Skeletal muscle satellite cell (primary cell): Measurements from ENCODE around the gene C1QA.
"Not testable (repeated sequence)": the region's sequence is repeated elsewhere in the genome, so short reads cannot be mapped to it uniquely, and the experiment has no call there.

Experiments
- H3K27me3 ChIP-seq: 2 replicates; pipeline ENCODE4 v1.7.0; 2013; ENCODE audit warnings: low read length; ENCODE audit not compliant: control insufficient read depth, insufficient read depth
- H3K36me3 ChIP-seq: 2 replicates; pipeline ENCODE4 v1.7.0; 2013; ENCODE audit warnings: mild to moderate bottlenecking, control low read depth, low read length; ENCODE audit not compliant: insufficient read depth
- H3K4me1 ChIP-seq: 2 replicates; pipeline ENCODE4 v1.7.0; 2013; ENCODE audit warnings: low read length; ENCODE audit not compliant: control insufficient read depth, insufficient read depth
- H3K4me2 ChIP-seq: 2 replicates; pipeline ENCODE4 v1.7.0; 2013; ENCODE audit warnings: mild to moderate bottlenecking, low read length
- H3K4me3 ChIP-seq: 2 replicates; pipeline ENCODE4 v1.7.0; 2013; ENCODE audit warnings: low read length
- H3K9ac ChIP-seq: 2 replicates; pipeline ENCODE4 v1.7.0; 2013; ENCODE audit warnings: mild to moderate bottlenecking, low read depth, low read length, moderate library complexity
- H3K9me3 ChIP-seq: replicated peaks from 2 replicates; pipeline ENCODE4 v1.7.0; 2013; ENCODE audit warnings: mild to moderate bottlenecking, control low read depth, low read length

Gene C1QA

GRCh38 chr1:22665752-22666151 lies 29.3 kb downstream of the C1QA start:
- Histone ChIP-seq H3K4me2 (no peak overlapping the region), H3K9me3 (no peaks in the 10 kb centered on the region), H3K4me1 (no peaks in the 10 kb centered on the region), H3K27me3 (peaks cover 71% of the 10 kb centered on the region), H3K36me3 (no peaks in the 10 kb centered on the region), H3K9ac (no peak overlapping the region), H3K4me3 (no peak overlapping the region)

GRCh38 chr1:22666412-22666811 lies 30.0 kb downstream of the C1QA start:
- Histone ChIP-seq H3K4me1 (no peaks in the 10 kb centered on the region), H3K4me2 (no peak overlapping the region), H3K27me3 (peaks cover 74% of the 10 kb centered on the region), H3K4me3 (no peak overlapping the region), H3K9me3 (no peaks in the 10 kb centered on the region), H3K36me3 (no peaks in the 10 kb centered on the region), H3K9ac (no peak overlapping the region)

- H3K4me2 ChIP-seq, H3K4me3 ChIP-seq, H3K4me1 ChIP-seq, H3K36me3 ChIP-seq, H3K9me3 ChIP-seq, H3K9ac ChIP-seq: not testable (repeated sequence)
- peaks cover 85% of the 10 kb centered on the region for H3K27me3 ChIP-seq
These were observed 32.4 kb downstream of the C1QA start for GRCh38 chr1:22668840-22669239.

GRCh38 chr1:22670352-22670975 lies 34.0 kb downstream of the C1QA start:
- Histone ChIP-seq H3K4me2 (no peak overlapping the region), H3K27me3 (peaks cover 86% of the 10 kb centered on the region), H3K36me3 (no peaks in the 10 kb centered on the region), H3K9ac (no peak overlapping the region), H3K9me3 (no peaks in the 10 kb centered on the region), H3K4me1 (no peaks in the 10 kb centered on the region), H3K4me3 (no peak overlapping the region)

GRCh38 chr1:22671999-22672398 lies 35.6 kb downstream of the C1QA start:
- Histone ChIP-seq H3K27me3 (peaks cover 83% of the 10 kb centered on the region), H3K4me1 (no peaks in the 10 kb centered on the region), H3K4me3 (no peak overlapping the region), H3K9ac (no peak overlapping the region), H3K4me2 (no peak overlapping the region), H3K36me3 (no peaks in the 10 kb centered on the region), H3K9me3 (no peaks in the 10 kb centered on the region)

GRCh38 chr1:22673486-22674409 lies 37.3 kb downstream of the C1QA start:
- Histone ChIP-seq H3K36me3 (no peaks in the 10 kb centered on the region), H3K27me3 (peaks cover 69% of the 10 kb centered on the region), H3K9me3 (no peaks in the 10 kb centered on the region), H3K4me2 (no peak overlapping the region), H3K4me1 (no peaks in the 10 kb centered on the region), H3K9ac (no peak overlapping the region), H3K4me3 (no peak overlapping the region)

GRCh38 chr1:22674410-22674749 lies 38.0 kb downstream of the C1QA start:
- no peak overlapping the region for H3K4me3 ChIP-seq
- no peaks in the 10 kb centered on the region for H3K36me3 ChIP-seq
- peaks cover 64% of the 10 kb centered on the region for H3K27me3 ChIP-seq
- no peaks in the 10 kb centered on the region for H3K4me1 ChIP-seq
- no peaks in the 10 kb centered on the region for H3K9me3 ChIP-seq
- no peak overlapping the region for H3K9ac ChIP-seq
- H3K4me2 ChIP-seq, result no peak overlapping the region

GRCh38 chr1:22676151-22676550 lies 39.7 kb downstream of the C1QA start:
- not testable (repeated sequence) for H3K9me3 ChIP-seq, H3K4me2 ChIP-seq, H3K9ac ChIP-seq, H3K4me3 ChIP-seq, H3K4me1 ChIP-seq, H3K36me3 ChIP-seq
- peaks cover 62% of the 10 kb centered on the region for H3K27me3 ChIP-seq

GRCh38 chr1:22676916-22677583 lies 40.6 kb downstream of the C1QA start:
- H3K4me3 ChIP-seq, result no peak overlapping the region
- no peak overlapping the region for H3K9ac ChIP-seq
- no peaks in the 10 kb centered on the region for H3K36me3 ChIP-seq
- H3K27me3 ChIP-seq, result peaks cover 61% of the 10 kb centered on the region
- H3K4me1 ChIP-seq, result no peaks in the 10 kb centered on the region
- H3K4me2 ChIP-seq, result no peak overlapping the region
- H3K9me3 ChIP-seq, result no peaks in the 10 kb centered on the region

GRCh38 chr1:22677931-22678896 lies 41.8 kb downstream of the C1QA start:
- Histone ChIP-seq H3K4me2 (no peak overlapping the region), H3K9me3 (no peaks in the 10 kb centered on the region), H3K27me3 (peaks cover 60% of the 10 kb centered on the region), H3K36me3 (no peaks in the 10 kb centered on the region), H3K4me3 (no peak overlapping the region), H3K9ac (no peak overlapping the region), H3K4me1 (no peaks in the 10 kb centered on the region)

- H3K4me2 ChIP-seq, result no peak overlapping the region
- H3K4me1 ChIP-seq, result no peaks in the 10 kb centered on the region
- no peak overlapping the region for H3K4me3 ChIP-seq
- H3K27me3 ChIP-seq, result peaks cover 62% of the 10 kb centered on the region
- no peak overlapping the region for H3K9ac ChIP-seq
- H3K9me3 ChIP-seq, result no peaks in the 10 kb centered on the region
- no peaks in the 10 kb centered on the region for H3K36me3 ChIP-seq
These were observed 44.3 kb downstream of the C1QA start for GRCh38 chr1:22680726-22681125.
